WERI-Rb-1 (cell line): ENCODE results near the gene LMO7.

Source experiments
- DNase-seq: peaks from one replicate; pipeline ENCODE4 v3.0.0-alpha.2; 2020
- H3K27ac ChIP-seq: fragments of 250-450 bp; sonication (Bioruptor Pico); 2 replicates; pipeline ENCODE4 v1.5.1; 2020; ENCODE audit warnings: mild to moderate bottlenecking, moderate library complexity
- H3K27me3 ChIP-seq: fragments of 250-450 bp; sonication (Bioruptor Pico); 2 replicates; pipeline ENCODE4 v1.5.1; 2021; ENCODE audit warnings: mild to moderate bottlenecking, low read depth, moderate library complexity; ENCODE audit not compliant: insufficient read depth, severe bottlenecking
- H3K36me3 ChIP-seq: fragments of 250-450 bp; sonication (Bioruptor Pico); 2 replicates; pipeline ENCODE4 v1.5.1; 2020; ENCODE audit warnings: mild to moderate bottlenecking, moderate library complexity
- H3K4me3 ChIP-seq: 2 replicates; pipeline ENCODE4 v1.5.1; 2011; ENCODE audit warnings: low read depth, mild to moderate bottlenecking, control low read depth, low read length
- H3K9me3 ChIP-seq: fragments of 250-450 bp; sonication (Bioruptor Pico); 2 replicates; pipeline ENCODE4 v1.5.1; 2021; ENCODE audit warnings: mild to moderate bottlenecking, moderate library complexity; ENCODE audit not compliant: severe bottlenecking
- TF ChIP-seq, protein P1 (sequence below): IDR thresholded peaks from 2 replicates; pipeline ENCODE4 v1.5.1; 2011; ENCODE audit warnings: low read depth, mild to moderate bottlenecking, control low read depth, inconsistent platforms, low read length

Gene LMO7

GRCh38 chr13:75802161-75802560, 166.0 kb downstream of the LMO7 start:
- Histone ChIP-seq H3K9me3 (no peaks in the 10 kb centered on the region), H3K4me3 (no peak overlapping the region), H3K27me3 (no peaks in the 10 kb centered on the region), H3K27ac (no peak overlapping the region), H3K36me3 (no peaks in the 10 kb centered on the region)
- DNase-seq: no peak
- TF ChIP-seq, protein P1, sequence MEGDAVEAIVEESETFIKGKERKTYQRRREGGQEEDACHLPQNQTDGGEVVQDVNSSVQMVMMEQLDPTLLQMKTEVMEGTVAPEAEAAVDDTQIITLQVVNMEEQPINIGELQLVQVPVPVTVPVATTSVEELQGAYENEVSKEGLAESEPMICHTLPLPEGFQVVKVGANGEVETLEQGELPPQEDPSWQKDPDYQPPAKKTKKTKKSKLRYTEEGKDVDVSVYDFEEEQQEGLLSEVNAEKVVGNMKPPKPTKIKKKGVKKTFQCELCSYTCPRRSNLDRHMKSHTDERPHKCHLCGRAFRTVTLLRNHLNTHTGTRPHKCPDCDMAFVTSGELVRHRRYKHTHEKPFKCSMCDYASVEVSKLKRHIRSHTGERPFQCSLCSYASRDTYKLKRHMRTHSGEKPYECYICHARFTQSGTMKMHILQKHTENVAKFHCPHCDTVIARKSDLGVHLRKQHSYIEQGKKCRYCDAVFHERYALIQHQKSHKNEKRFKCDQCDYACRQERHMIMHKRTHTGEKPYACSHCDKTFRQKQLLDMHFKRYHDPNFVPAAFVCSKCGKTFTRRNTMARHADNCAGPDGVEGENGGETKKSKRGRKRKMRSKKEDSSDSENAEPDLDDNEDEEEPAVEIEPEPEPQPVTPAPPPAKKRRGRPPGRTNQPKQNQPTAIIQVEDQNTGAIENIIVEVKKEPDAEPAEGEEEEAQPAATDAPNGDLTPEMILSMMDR: no peak

GRCh38 chr13:75803164-75803611, 167.1 kb downstream of the LMO7 start:
- no peaks in the 10 kb centered on the region for H3K36me3 ChIP-seq
- TF ChIP-seq, protein P1: no peak
- H3K27ac ChIP-seq: no peak overlapping the region
- no peak for DNase-seq
- no peaks in the 10 kb centered on the region for H3K9me3 ChIP-seq
- no peak overlapping the region for H3K4me3 ChIP-seq
- no peaks in the 10 kb centered on the region for H3K27me3 ChIP-seq

DNA sequence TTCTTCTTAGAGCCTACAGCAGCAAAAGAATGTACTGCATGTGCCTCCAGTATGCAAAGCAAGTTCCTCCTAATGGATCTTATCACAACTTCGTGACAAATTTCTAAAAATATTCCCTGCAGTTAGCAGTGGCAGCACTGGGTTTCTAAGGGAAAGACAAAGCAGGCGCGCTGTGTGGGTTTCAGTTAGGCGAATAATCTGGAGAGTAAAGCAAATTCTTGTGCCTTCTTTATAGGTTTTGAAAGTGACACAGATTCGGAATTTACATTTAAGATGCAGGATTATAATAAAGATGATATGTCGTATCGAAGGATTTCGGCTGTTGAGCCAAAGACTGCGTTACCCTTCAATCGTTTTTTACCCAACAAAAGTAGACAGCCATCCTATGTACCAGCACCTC, 167.9 kb downstream of the LMO7 start:
- Histone ChIP-seq H3K27ac (no peak overlapping the region), H3K36me3 (no peaks in the 10 kb centered on the region), H3K9me3 (no peaks in the 10 kb centered on the region), H3K4me3 (no peak overlapping the region), H3K27me3 (no peaks in the 10 kb centered on the region)
- no peak for DNase-seq
- TF ChIP-seq, protein P1: no peak

DNA sequence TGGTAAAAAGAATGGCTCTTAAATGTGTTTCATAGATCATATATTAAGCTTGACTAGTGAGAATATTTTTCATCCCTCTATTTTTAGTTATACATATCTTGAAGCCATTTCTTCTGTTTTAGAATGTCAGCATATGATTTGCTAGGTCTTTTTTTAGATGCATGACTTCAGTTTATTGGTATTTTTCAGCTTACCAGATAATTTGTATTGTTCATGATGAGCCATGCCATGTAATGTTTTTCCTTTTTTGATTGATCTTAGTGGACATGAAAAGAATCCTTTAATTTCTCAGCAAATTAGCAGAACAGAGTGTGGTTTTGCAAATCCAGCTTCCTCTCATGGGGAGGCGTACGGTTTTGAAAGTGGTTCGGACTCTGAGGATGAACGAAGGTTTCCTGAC, 168.5 kb downstream of the LMO7 start:
- Histone ChIP-seq H3K27ac (no peak overlapping the region), H3K4me3 (no peak overlapping the region)

GRCh38 chr13:75806117-75806516, 170.0 kb downstream of the LMO7 start:
- Histone ChIP-seq H3K36me3 (no peaks in the 10 kb centered on the region), H3K9me3 (no peaks in the 10 kb centered on the region), H3K27me3 (no peaks in the 10 kb centered on the region), H3K4me3 (no peak overlapping the region), H3K27ac (no peak overlapping the region)
- TF ChIP-seq, protein P1: no peak
- DNase-seq: no peak

More for the DNA sequence above, 168.5 kb downstream of the LMO7 start:
- no peaks in the 10 kb centered on the region for H3K27me3 ChIP-seq
- no peak for DNase-seq
- no peaks in the 10 kb centered on the region for H3K36me3 ChIP-seq
- H3K9me3 ChIP-seq: no peaks in the 10 kb centered on the region
- TF ChIP-seq, protein P1: no peak

DNA sequence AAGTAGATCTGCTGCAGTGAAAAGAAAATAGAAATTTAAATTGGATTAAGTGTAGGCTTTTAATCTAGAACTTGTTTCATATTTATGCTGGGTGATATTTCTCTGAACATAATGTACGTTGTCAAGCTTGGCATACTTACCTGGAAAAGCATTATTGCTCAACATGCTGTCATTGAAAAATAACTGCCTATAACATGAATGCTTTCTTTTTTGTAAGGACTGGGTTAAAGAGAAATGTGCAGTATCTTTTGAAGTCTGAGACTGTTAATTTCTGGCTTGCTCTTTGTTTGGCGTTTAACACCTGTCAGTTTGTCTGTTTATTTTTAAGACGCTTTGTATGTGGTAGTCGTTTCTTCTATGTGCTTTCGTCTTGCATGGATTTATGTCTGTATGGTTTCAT, 175.2 kb downstream of the LMO7 start:
- H3K27me3 ChIP-seq: no peaks in the 10 kb centered on the region
- no peaks in the 10 kb centered on the region for H3K9me3 ChIP-seq

More for the DNA sequence above, 175.2 kb downstream of the LMO7 start:
- H3K36me3 ChIP-seq: no peaks in the 10 kb centered on the region
- H3K27ac ChIP-seq: no peak overlapping the region
- no peak for DNase-seq
- no peak overlapping the region for H3K4me3 ChIP-seq
- TF ChIP-seq, protein P1: no peak
